Heart right ventricle (tissue), 16 donors: ENCODE results near the gene NFE2L3. TPM values are rescaled to one million over a fixed set of nuclear protein-coding genes. Genes with fewer than 3 reads are reported as not detected.

Source experiments
- ATAC-seq, 8 donors: fragments of 200-7000 bp; cut with Tn5 transposase; one replicate each; pipeline ENCODE4 v1.9.1; 2020; ENCODE audit warnings: mild to moderate bottlenecking in 8 of 8, moderate library complexity in 8 of 8, moderate number of reproducible peaks in 1 of 8
- DNase-seq, 2 donors: peaks; one replicate each; pipeline ENCODE4 v3.0.0-alpha.2; 2020
- H3K27ac ChIP-seq, 10 donors: fragments of 200-600 bp; sonication (generic) in 2 of 10; one replicate each; pipeline versions ENCODE4 v1.5.0 to v1.8.0; 2020 to 2022; ENCODE audit warnings: mild to moderate bottlenecking in 3 of 10
- H3K27me3 ChIP-seq, 7 donors: fragments of 200-600 bp; one replicate each; pipeline ENCODE4 v1.8.0; 2021 to 2022; ENCODE audit warnings: mild to moderate bottlenecking in 2 of 7
- H3K36me3 ChIP-seq, 9 donors: fragments of 200-600 bp; sonication (generic) in 1 of 9; one replicate each; pipeline versions ENCODE4 v1.5.0 to v1.8.0; 2020 to 2022; ENCODE audit warnings: mild to moderate bottlenecking in 2 of 9
- H3K4me1 ChIP-seq, 9 donors: fragments of 200-600 bp; sonication (generic) in 1 of 9; one replicate each; pipeline versions ENCODE4 v1.5.0 to v1.8.0; 2020 to 2022; ENCODE audit warnings: mild to moderate bottlenecking in 4 of 9
- H3K4me3 ChIP-seq, 10 donors: fragments of 200-600 bp; sonication (generic) in 2 of 10; one replicate each; pipeline versions ENCODE4 v1.5.0 to v1.8.0; 2020 to 2022; ENCODE audit warnings: mild to moderate bottlenecking in 7 of 10, moderate library complexity in 2 of 10
- H3K9me3 ChIP-seq, 11 donors: fragments of 200-600 bp in 10 of 11; sonication (generic) in 2 of 11; one replicate each; pipeline versions ENCODE4 v1.5.0 to v1.8.0; 2013 to 2022; ENCODE audit warnings: mild to moderate bottlenecking in 2 of 11, control low read depth in 1 of 11, moderate library complexity in 1 of 11
- CTCF ChIP-seq, 9 donors: fragments of 200-600 bp; sonication (generic) in 2 of 9; IDR thresholded peaks; one replicate each; pipeline versions ENCODE4 v1.5.0 to v1.8.0; 2021 to 2022; ENCODE audit warnings: antibody characterized with exemption in 9 of 9, mild to moderate bottlenecking in 5 of 9, moderate library complexity in 1 of 9
- WGBS, 2 donors: extraction: QIAGEN DNeasy Blood & Tissue Kit; methylation state at CpG; one replicate each; pipeline ENCODE4 v1.1.7; 2013; ENCODE audit warnings: inconsistent platforms in 1 of 2; 5-methylcytosine and 5-hydroxymethylcytosine counted together
- intact Hi-C, 10 donors: fragments of 100-400 bp; cut with DNase I; formaldehyde crosslinking; loops; one replicate each; pipeline versions ENCODE4 v1.11.1 to v1.14.2; 2022
- polyA plus RNA-seq, 2 donors: library from polyadenylated mRNA; stranded (reverse); fragments of 200-250 nt; gene quantifications; one replicate each; pipeline ENCODE4 v1.2.3, GENCODE V29; 2013
- total RNA-seq, 10 donors: library from RNA; stranded (reverse); fragmentation: NEBNext Ultra II Directional in 3 of 10; extraction: Animal tissue kit (Norgen Biotek cat#: 25700) in 3 of 10; gene quantifications; one replicate each; pipeline versions ENCODE4 v1.2.1 to v1.2.4, GENCODE V29; 2021 to 2023
- donor health status: Arrhythmogenic right ventricular cardiomyopathy.
- donor health status: ischemic (EF 13 %, LVEDD 7.1; RV severe dilation, severe dysfunction).
- donor health status: healthy with polysubstance abuse.
- donor health status: DM: no; HTN: yes; CAD: no.
- donor health status: DM: no; HTN: no; CAD: no.
- donor health status: ischemic (EF 25% LVEDD 6.9; RV normal size, moderate dysfunction).
- donor health status: ischemic (EF 25% LVEDD 5.7; RV mildly dilated, moderate dysfunction).
- donor health status: healthy.
- donor health status: DM: yes; HTN: yes; CAD: no.
- donor health status: Ischemic cardiomyopathy.
- donor health status: ischemic (EF 35%, LVEDD 5.7; RV mildly dilated, moderate dysfunction).
- donor health status: nonischemic (EF 11% LVEDD 7.7; RV severe dilation, severe dysfunction).
- donor health status: DM: yes; HTN: yes; CAD: no.
- donor health status: PGD.
- donor health status: ischemic (EF 29% LVEDD 5.4; RV normal size, mild dysfunction).
- donor health status: nonischemic (EF 23%, LVEDD 6.1; RV moderate dilation, normal function).

Gene NFE2L3
- total and polyA plus RNA-seq, 12 donors = 0.32 to 4.1 (median 1.1) TPM

- peak; percentile 92 to 93 for DNase-seq
- no peak for TF ChIP-seq CTCF (IDR thresholded peaks at IDR 0.05)
- Histone ChIP-seq H3K27ac (peak within 1 kb of the TSS; percentile 93 to 100 (median 99)), H3K4me1 (peaks cover 4 to 54% (median 44%) of the 10 kb centered on the region in 9 donors), H3K9me3 (no peaks in the 10 kb centered on the region), H3K4me3 (peak within 1 kb of the TSS; percentile 65 to 99 (median 88)), H3K36me3 (peaks cover 0 to 34% (median 9%) of the 10 kb centered on the region in 9 donors), H3K27me3 (no peaks in the 10 kb centered on the region)
- 0 to 9% methylated on average over 72 to 82 of the region's 86 CpGs for WGBS, 2 donors
- intact Hi-C loops = loop anchor here in 2 of 10 donors (10.0 kb wide), 2 partner anchors 73 to 307 kb away; no protein-coding TSS in a partner anchor
- ATAC-seq = peak; percentile 70 to 82 (median 76)
These were observed 49.4 kb downstream of the NFE2L3 start, which contains the start of gene CBX3 for GRCh38 chr7:26201247-26202018. CBX3 (plus strand) TSS chr7:26201745; CDS start chr7:26202999, 1,254 bp downstream.

GRCh38 chr7:26202019-26202990 is 50.3 kb downstream of the NFE2L3 start:
- Histone ChIP-seq H3K36me3 (peaks cover 0 to 34% (median 11%) of the 10 kb centered on the region in 9 donors), H3K4me3 (peak overlapping the region; percentile 65 to 99 (median 88)), H3K9me3 (no peaks in the 10 kb centered on the region), H3K27me3 (no peaks in the 10 kb centered on the region), H3K27ac (peak overlapping the region; percentile 93 to 100 (median 99)), H3K4me1 (peaks cover 0 to 45% (median 35%) of the 10 kb centered on the region in 9 donors)
- peak in 1 of 9 donors; percentile 4 for TF ChIP-seq CTCF (IDR thresholded peaks at IDR 0.05)
- WGBS, 2 donors = 1% methylated on average over 56 to 67 of the region's 68 CpGs
- ATAC-seq = peak in 5 of 8 donors; percentile 1 to 49 (median 7)
- intact Hi-C loops = loop anchor here in 2 of 10 donors (10.0 kb wide), 2 partner anchors 72 to 308 kb away; no protein-coding TSS in a partner anchor
- DNase-seq = peak; percentile 47 to 66

GRCh38 chr7:26203016-26203415 is 51.0 kb downstream of the NFE2L3 start:
- intact Hi-C loops = loop anchor here in 2 of 10 donors (10.0 kb wide), 2 partner anchors 72 to 308 kb away; no protein-coding TSS in a partner anchor
- Histone ChIP-seq H3K4me1 (peaks cover 0 to 43% (median 28%) of the 10 kb centered on the region in 9 donors), H3K4me3 (peak overlapping the region in 9 of 10 donors; percentile 65 to 99 (median 85)), H3K27me3 (no peaks in the 10 kb centered on the region), H3K36me3 (peaks cover 0 to 36% (median 11%) of the 10 kb centered on the region in 9 donors), H3K9me3 (no peaks in the 10 kb centered on the region), H3K27ac (peak overlapping the region in 7 of 10 donors; percentile 93 to 100 (median 99))
- ATAC-seq = no peak
- TF ChIP-seq CTCF (IDR thresholded peaks at IDR 0.05) = no peak
- WGBS, 2 donors = 9 to 10% methylated on average over 2 of the region's 2 CpGs
- DNase-seq = no peak
